Activated T-helper 1 cell treated with anti-CD3 and anti-CD28 coated beads, Interleukin-12 subunit alpha, Interleukin-12 subunit beta, Interleukin-2, Interleukin-4 antibody, amounts not matched to agents 30 ng/mL and 10 ng/mL and 1 ng/mL, durations not matched to agents 14 hours and 24 hours and 36 hours (primary cell): ENCODE results near the gene GIN1. TPM values are rescaled to one million over a fixed set of nuclear protein-coding genes. Genes with fewer than 3 reads are reported as not detected.

Experiments
- DNase-seq: peaks from one replicate; pipeline ENCODE4 v3.0.0; 2021; ENCODE audit warnings: low spot score
- H3K27ac Mint-ChIP-seq: one replicate; pipeline ENCODE4 v1.8.0; 2021; ENCODE audit warnings: mild to moderate bottlenecking, mixed read lengths
- H3K27me3 Mint-ChIP-seq: one replicate; pipeline ENCODE4 v1.8.0; 2022; ENCODE audit warnings: mild to moderate bottlenecking, moderate library complexity, mixed read lengths; ENCODE audit not compliant: insufficient read depth
- H3K36me3 Mint-ChIP-seq: one replicate; pipeline ENCODE4 v1.8.0; 2021; ENCODE audit warnings: low read depth, mixed read lengths
- H3K4me1 Mint-ChIP-seq: one replicate; pipeline ENCODE4 v1.8.0; 2021; ENCODE audit warnings: low read depth, mixed read lengths
- H3K4me3 Mint-ChIP-seq: one replicate; pipeline ENCODE4 v1.8.0; 2021; ENCODE audit warnings: mild to moderate bottlenecking, moderate library complexity, mixed read lengths
- H3K9me3 Mint-ChIP-seq: one replicate; pipeline ENCODE4 v1.8.0; 2021; ENCODE audit warnings: mixed read lengths
- intact Hi-C: fragments of 100-400 bp; cut with micrococcal nuclease; formaldehyde crosslinking; loops from one replicate; pipeline ENCODE4 v1.15.1; 2024
- total RNA-seq: library from RNA; stranded (reverse); gene quantifications from 2 replicates; pipeline ENCODE4 v1.2.3, GENCODE V29; 2022

The GIN1 gene
- total RNA-seq, 1 donor from 2014 or later = 9.3 TPM

DNA sequence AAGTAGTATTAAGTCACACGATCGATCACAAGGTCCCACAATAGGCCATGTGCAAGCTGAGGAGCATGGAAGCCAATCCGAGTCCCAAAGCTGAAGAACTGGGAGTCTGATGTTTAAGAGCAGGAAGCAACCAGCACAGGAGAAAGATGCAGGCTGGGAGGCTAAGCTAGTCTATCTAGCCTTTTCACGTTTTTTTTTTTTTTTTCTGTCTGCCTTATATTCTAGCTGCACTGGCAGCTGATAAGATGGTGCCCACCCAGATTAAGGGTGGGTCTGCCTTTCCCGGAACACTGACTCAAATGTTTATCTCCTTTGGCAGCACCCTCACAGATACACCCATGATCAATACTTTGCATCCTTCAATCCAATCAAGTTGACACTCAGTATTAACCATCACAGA, 6.6 kb upstream of the GIN1 start:
- Mint-ChIP-seq H3K27me3 (no peaks in the 10 kb centered on the region), H3K27ac (no peak overlapping the region), H3K4me1 (peaks cover 35% of the 10 kb centered on the region), H3K9me3 (no peaks in the 10 kb centered on the region), H3K36me3 (peaks cover 16% of the 10 kb centered on the region), H3K4me3 (no peak overlapping the region)
- DNase-seq = no peak
- intact Hi-C loops = no loop called here

DNA sequence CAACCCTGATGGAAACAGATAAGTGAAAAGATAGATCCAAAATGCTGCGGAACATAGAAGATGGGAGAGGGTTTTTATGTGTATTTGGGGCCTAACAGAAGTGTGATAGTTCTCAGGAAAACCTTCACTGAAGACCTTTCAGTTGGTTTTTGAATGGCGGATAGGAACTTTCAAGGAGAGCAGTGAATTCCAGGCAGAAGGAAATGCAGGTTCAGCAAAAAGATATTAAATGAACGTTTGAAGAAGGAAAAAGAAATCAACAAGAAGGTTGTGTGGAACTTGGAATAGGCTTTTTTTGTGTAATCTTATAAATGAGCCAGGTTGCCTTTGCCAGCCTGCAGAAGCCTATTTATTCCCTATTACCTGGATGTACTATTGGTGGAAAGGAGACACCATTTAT, 2.3 kb upstream of the GIN1 start:
- DNase-seq = no peak
- H3K4me3 Mint-ChIP-seq = no peak overlapping the region
- intact Hi-C loops = loop anchor here (5.0 kb wide), 1 partner anchor 440 kb away; no protein-coding TSS in a partner anchor
- peaks cover 5% of the 10 kb centered on the region for H3K36me3 Mint-ChIP-seq
- no peak overlapping the region for H3K27ac Mint-ChIP-seq
- peaks cover 41% of the 10 kb centered on the region for H3K4me1 Mint-ChIP-seq
- no peaks in the 10 kb centered on the region for H3K9me3 Mint-ChIP-seq
- no peaks in the 10 kb centered on the region for H3K27me3 Mint-ChIP-seq

DNA sequence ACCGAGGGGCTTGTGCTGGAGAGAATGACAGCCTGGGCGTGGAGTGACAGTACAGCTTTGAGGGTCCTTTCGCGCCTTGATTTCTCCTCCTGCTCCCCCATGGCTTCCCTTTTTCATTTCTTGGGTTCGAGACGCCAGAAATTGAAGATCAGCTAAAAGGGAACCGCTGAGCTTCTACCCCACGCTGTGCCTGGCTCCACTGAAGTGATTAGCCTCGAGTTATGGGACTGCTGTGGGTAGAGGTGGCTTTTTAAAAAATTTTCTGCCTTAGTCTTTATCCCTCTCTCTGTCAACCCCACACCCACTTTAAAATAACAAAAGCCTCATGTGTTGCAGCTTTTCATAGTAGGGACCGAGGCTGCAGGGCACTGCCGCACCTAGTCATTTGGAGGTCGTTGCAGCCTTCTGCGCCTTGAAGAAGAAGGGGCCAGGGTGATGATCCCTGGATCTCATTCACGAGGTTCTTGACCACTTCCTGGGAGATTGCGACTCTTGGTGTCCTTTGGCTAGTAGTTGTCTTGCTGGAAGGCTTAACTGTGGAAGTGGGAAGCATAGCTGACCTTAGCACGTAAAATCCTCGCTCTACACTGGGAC, 766 bp upstream of the GIN1 start:
- peak overlapping the region; percentile 93 for H3K4me3 Mint-ChIP-seq
- intact Hi-C loops = loop anchor here (1.0 to 5.0 kb wide), 7 partner anchors 9 to 438 kb away; partner anchors contain the start of gene MACIR
- DNase-seq = no peak
- H3K27ac Mint-ChIP-seq = peak overlapping the region; percentile 96
- no peaks in the 10 kb centered on the region for H3K27me3 Mint-ChIP-seq
- H3K36me3 Mint-ChIP-seq = peaks cover 4% of the 10 kb centered on the region
- no peaks in the 10 kb centered on the region for H3K9me3 Mint-ChIP-seq
- H3K4me1 Mint-ChIP-seq = peaks cover 41% of the 10 kb centered on the region

- H3K9me3 Mint-ChIP-seq = no peaks in the 10 kb centered on the region
- H3K4me1 Mint-ChIP-seq = peaks cover 41% of the 10 kb centered on the region
- H3K36me3 Mint-ChIP-seq = peaks cover 7% of the 10 kb centered on the region
- no peaks in the 10 kb centered on the region for H3K27me3 Mint-ChIP-seq
- intact Hi-C loops = no loop called here
- DNase-seq = no peak
- H3K27ac Mint-ChIP-seq = peak overlapping the region; percentile 96
- H3K4me3 Mint-ChIP-seq = peak overlapping the region; percentile 93
These were observed 721 bp downstream of the GIN1 start for GRCh38 chr5:103119070-103119764.

DNA sequence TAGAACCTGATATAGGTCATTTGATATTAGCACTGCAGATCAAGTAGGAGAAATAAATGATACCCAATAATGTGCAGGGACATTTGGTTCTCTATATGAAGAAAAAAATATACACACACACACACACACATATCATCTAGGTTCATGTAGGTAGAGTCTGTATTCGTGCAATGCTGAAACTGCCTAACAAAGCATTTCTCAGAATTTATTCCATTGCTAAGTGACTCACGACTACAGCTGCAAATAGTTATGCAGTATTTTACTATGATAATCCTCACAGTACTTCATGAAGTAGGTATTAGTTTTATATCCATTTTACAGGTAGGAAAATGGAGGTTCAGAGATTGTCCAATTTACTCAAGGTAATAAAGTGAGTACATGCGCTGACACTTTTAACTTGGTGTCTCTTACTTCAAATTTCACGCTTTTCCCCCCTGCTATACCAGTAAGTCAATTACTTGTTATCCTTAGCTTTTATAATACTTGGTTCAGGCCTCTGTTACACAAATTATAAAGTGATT, 2.4 kb downstream of the GIN1 start:
- no peak for DNase-seq
- H3K36me3 Mint-ChIP-seq = peaks cover 8% of the 10 kb centered on the region
- intact Hi-C loops = no loop called here
- peaks cover 2% of the 10 kb centered on the region for H3K9me3 Mint-ChIP-seq
- H3K4me1 Mint-ChIP-seq = peaks cover 40% of the 10 kb centered on the region
- H3K27ac Mint-ChIP-seq = no peak overlapping the region
- no peaks in the 10 kb centered on the region for H3K27me3 Mint-ChIP-seq
- H3K4me3 Mint-ChIP-seq = no peak overlapping the region

DNA sequence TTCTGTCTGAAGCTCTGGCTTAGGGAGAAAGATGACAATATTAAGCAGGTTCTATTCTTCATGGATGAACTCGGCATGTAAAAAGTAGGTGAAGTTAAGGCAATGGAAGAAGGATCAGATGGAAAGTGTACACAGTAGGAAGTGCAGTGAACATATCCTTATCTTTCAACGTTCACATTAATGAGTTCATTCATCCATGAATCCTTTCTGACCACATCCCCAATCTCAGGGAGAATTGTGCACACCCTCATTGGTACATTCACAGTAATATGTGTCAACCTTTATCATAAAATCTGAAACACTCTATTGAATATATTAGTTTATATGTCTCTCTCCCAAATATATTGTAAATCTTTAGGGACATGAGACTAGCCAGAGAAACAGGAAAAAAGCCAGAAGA, 5.5 kb downstream of the GIN1 start:
- H3K4me3 Mint-ChIP-seq = no peak overlapping the region

GRCh38 chr5:103112910-103113309, 7.0 kb downstream of the GIN1 start:
- no peak overlapping the region for H3K4me3 Mint-ChIP-seq
- no peak for DNase-seq
- peaks cover 16% of the 10 kb centered on the region for H3K9me3 Mint-ChIP-seq
- intact Hi-C loops = no loop called here
- peaks cover 36% of the 10 kb centered on the region for H3K4me1 Mint-ChIP-seq
- peaks cover 21% of the 10 kb centered on the region for H3K36me3 Mint-ChIP-seq
- no peaks in the 10 kb centered on the region for H3K27me3 Mint-ChIP-seq
- no peak overlapping the region for H3K27ac Mint-ChIP-seq

More for the DNA sequence above, 5.5 kb downstream of the GIN1 start:
- H3K27ac Mint-ChIP-seq = no peak overlapping the region
- peaks cover 16% of the 10 kb centered on the region for H3K9me3 Mint-ChIP-seq
- intact Hi-C loops = no loop called here
- H3K4me1 Mint-ChIP-seq = peaks cover 41% of the 10 kb centered on the region
- no peaks in the 10 kb centered on the region for H3K27me3 Mint-ChIP-seq
- no peak for DNase-seq
- H3K36me3 Mint-ChIP-seq = peaks cover 14% of the 10 kb centered on the region

DNA sequence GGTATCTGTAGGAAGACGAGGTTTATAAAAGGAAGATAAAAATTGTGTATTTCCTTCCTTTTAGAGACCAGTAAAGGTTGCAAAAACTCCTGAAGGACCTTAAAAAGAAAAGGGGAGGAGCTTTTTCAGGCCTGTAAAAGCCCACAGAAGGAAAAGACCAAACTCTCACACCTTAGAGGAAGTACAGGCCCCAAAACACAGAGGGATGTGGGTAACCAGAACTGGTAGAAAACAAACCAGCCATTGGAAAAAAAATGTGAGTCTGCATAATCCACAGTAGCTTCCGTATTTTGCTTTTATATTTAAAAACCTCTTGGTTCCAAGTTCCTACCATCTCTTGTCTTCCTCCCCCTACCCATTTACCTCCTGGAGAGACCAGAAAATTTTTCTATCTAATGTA, 8.5 kb downstream of the GIN1 start:
- peak; percentile 29 for DNase-seq
- Mint-ChIP-seq H3K4me3 (no peak overlapping the region), H3K27me3 (no peaks in the 10 kb centered on the region), H3K36me3 (peaks cover 28% of the 10 kb centered on the region), H3K27ac (peak overlapping the region; percentile 81), H3K4me1 (peaks cover 30% of the 10 kb centered on the region), H3K9me3 (peaks cover 16% of the 10 kb centered on the region)
- intact Hi-C loops = loop anchor here (1.0 kb wide), 1 partner anchor 9 kb away; the partner anchor contains the start of genes GIN1 and PPIP5K2

- no peak overlapping the region for H3K4me3 Mint-ChIP-seq
- intact Hi-C loops = no loop called here
- H3K9me3 Mint-ChIP-seq = peaks cover 16% of the 10 kb centered on the region
- H3K36me3 Mint-ChIP-seq = peaks cover 28% of the 10 kb centered on the region
- H3K4me1 Mint-ChIP-seq = peaks cover 30% of the 10 kb centered on the region
- no peak overlapping the region for H3K27ac Mint-ChIP-seq
- no peak for DNase-seq
- H3K27me3 Mint-ChIP-seq = no peaks in the 10 kb centered on the region
These were observed 9.5 kb downstream of the GIN1 start for GRCh38 chr5:103110403-103110802.

DNA sequence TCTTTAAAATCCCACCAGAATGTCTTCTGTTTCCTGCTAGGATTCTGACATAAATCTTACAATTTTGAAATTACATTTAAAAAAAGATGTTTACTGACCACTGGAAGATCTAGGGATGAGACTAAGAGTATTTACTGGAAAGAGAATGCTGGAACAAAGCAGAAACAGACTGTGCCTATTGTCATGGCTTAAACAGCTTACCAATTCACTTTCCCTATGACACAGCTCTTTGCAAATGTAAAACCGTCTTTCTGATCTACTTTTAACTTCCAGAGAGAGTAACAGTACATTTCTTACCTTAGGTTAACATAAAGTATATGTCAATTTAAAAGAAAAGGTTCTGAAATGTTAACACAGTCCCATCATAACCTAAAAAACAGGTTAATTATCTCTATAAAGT, 10.7 kb downstream of the GIN1 start:
- Mint-ChIP-seq H3K4me3 (no peak overlapping the region), H3K27me3 (no peaks in the 10 kb centered on the region), H3K4me1 (peaks cover 30% of the 10 kb centered on the region), H3K27ac (no peak overlapping the region), H3K9me3 (peaks cover 16% of the 10 kb centered on the region), H3K36me3 (peaks cover 29% of the 10 kb centered on the region)
- DNase-seq = no peak
- intact Hi-C loops = no loop called here

- Mint-ChIP-seq H3K27me3 (no peaks in the 10 kb centered on the region), H3K4me3 (no peak overlapping the region), H3K36me3 (peaks cover 27% of the 10 kb centered on the region), H3K27ac (no peak overlapping the region), H3K4me1 (peaks cover 30% of the 10 kb centered on the region), H3K9me3 (peaks cover 16% of the 10 kb centered on the region)
- intact Hi-C loops = no loop called here
- no peak for DNase-seq
These were observed 11.9 kb downstream of the GIN1 start for GRCh38 chr5:103108086-103108485.

DNA sequence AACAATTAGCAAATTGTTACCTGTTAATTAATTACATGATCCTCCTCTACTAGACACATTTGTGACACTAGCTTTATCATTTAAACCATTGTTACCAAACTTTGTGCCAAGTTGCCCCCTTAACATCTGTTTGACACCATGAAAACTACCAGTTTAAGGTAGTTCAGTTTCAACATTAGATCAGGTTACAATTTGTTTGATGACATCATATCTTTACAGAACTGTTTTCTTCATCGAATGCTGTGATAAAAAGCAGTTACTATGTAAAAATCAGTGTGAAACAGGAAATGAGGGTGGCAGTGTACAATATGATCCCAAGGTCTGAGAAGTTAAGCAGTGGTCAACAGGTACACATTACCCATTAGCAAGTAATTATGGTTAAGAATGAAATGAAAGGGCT, 17.7 kb downstream of the GIN1 start:
- Mint-ChIP-seq H3K4me1 (no peaks in the 10 kb centered on the region), H3K9me3 (no peaks in the 10 kb centered on the region), H3K36me3 (peaks cover 18% of the 10 kb centered on the region), H3K27me3 (no peaks in the 10 kb centered on the region), H3K27ac (no peak overlapping the region), H3K4me3 (no peak overlapping the region)
- no peak for DNase-seq
- intact Hi-C loops = no loop called here

DNA sequence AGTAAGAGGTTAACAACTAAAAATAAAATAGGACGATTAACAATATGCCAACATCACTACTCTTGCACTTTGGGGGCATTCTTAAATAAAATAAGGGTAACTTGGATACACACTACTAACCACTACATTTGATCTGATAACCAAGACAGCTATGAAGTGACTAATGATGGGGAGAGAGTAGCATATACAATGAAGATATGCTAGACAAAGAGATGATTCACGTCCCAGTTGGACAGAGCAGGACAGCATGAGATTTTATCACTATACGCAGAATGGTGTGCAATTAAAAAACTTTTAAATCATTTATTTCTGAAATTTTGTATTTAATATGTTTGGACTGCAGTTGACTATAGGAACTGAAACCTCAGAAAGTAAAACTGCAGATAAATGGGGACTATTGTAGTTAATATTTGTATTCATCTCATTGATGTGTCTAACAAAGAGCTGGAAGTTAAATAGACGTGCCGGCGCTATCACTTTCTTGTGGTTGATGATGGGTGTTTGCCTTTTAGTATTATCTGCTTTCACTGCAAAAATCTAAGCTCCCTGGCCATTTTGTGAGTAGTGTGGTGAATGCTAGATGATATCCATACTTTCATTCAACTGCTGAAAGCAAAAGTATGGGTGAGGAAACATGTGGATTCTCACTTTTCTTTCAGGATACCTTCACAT, 18.7 kb downstream of the GIN1 start:
- Mint-ChIP-seq H3K27ac (no peak overlapping the region), H3K9me3 (no peaks in the 10 kb centered on the region), H3K4me1 (no peaks in the 10 kb centered on the region), H3K36me3 (peaks cover 18% of the 10 kb centered on the region), H3K4me3 (no peak overlapping the region), H3K27me3 (no peaks in the 10 kb centered on the region)
- no peak for DNase-seq
- intact Hi-C loops = no loop called here
